HCT116 (cell line): ENCODE measurements around the gene TDRD10. TPM values are rescaled to one million over a fixed set of nuclear protein-coding genes. Genes with fewer than 3 reads are reported as not detected.

Experiments
- ATAC-seq: fragments of 200-7000 bp; cut with Tn5 transposase; 2 replicates; pipeline ENCODE4 v1.9.1; 2020; ENCODE audit warnings: mild to moderate bottlenecking, moderate library complexity
- BruUV-seq: library from RNA; stranded (reverse); fragments of 400-500 nt; replicated peaks from 2 replicates; lab custom pipeline; 2021; lab: Mats Ljungman, UMichigan
- CTCF ChIA-PET: fragments of 300-600 bp; sonication (Branson Sonifier 250); formaldehyde crosslinking; loops from one replicate; lab custom pipeline; 2021; ENCODE audit warnings: antibody characterized with exemption; lab: Charles Lee
- POLR2A ChIA-PET: fragments of 300-600, 350-600 bp; sonication (Branson Sonifier 250); formaldehyde crosslinking; loops from one replicate; lab custom pipeline; 2021; ENCODE audit warnings: antibody characterized with exemption; lab: Charles Lee
- RAD21 ChIA-PET, 2 experiments: fragments of 300-600 bp; sonication (Branson Sonifier 250); formaldehyde crosslinking; loops; one replicate each; lab custom pipeline; 2023; ENCODE audit warnings: low total read pairs in 2 of 2; ENCODE audit not compliant: uncharacterized antibody in 2 of 2, unreplicated experiment in 2 of 2, low non-redundant PET in 1 of 2; lab: Charles Lee
- DNase-seq: peaks from one replicate; pipeline ENCODE4 v3.0.0-alpha.2; 2010; ENCODE audit warnings: low read depth, low spot score
- H2AFZ ChIP-seq: fragments of 200-600 bp; shearing (Covaris generic), sonication (generic); 2 replicates; pipeline ENCODE4 v1.6.1; 2017; ENCODE audit warnings: low read depth, mixed run types, mixed read lengths, antibody characterized with exemption, low read length; ENCODE audit not compliant: poor library complexity, severe bottlenecking
- H3K27ac ChIP-seq: 2 replicates; pipeline ENCODE4 v1.5.1; 2012; ENCODE audit warnings: low read depth, low read length
- H3K27me3 ChIP-seq: fragments of 200-600 bp; sonication (generic); 2 replicates; pipeline ENCODE4 v1.6.1; 2016; ENCODE audit warnings: mixed run types, low read length, mixed read lengths; ENCODE audit not compliant: insufficient read depth
- H3K36me3 ChIP-seq, 2 experiments: fragments of 200-500 bp in 1 of 2; fragments of 200-600 bp in 1 of 2; sonication (Bioruptor generic) in 1 of 2; sonication (generic) in 1 of 2; 2 replicates each; pipeline versions ENCODE4 v1.5.1 to v1.6.1; 2014 to 2016; ENCODE audit warnings: low read length in 2 of 2, inconsistent platforms in 1 of 2, mixed read lengths in 1 of 2, mixed run types in 1 of 2; ENCODE audit not compliant: insufficient read depth in 2 of 2, control insufficient read depth in 1 of 2
- H3K4me1 ChIP-seq, 2 experiments: fragments of 200-600 bp in 1 of 2; sonication (generic) in 1 of 2; 2 replicates each; pipeline versions ENCODE4 v1.5.1 to v1.6.1; 2012 to 2017; ENCODE audit warnings: low read length in 2 of 2, inconsistent platforms in 1 of 2, mild to moderate bottlenecking in 1 of 2, mixed read lengths in 1 of 2, mixed run types in 1 of 2, moderate library complexity in 1 of 2; ENCODE audit not compliant: insufficient read depth in 2 of 2, control insufficient read depth in 1 of 2
- H3K4me2 ChIP-seq: fragments of 200-600 bp; sonication (generic); 2 replicates; pipeline ENCODE4 v1.6.1; 2017; ENCODE audit warnings: mixed run types, low read length, mixed read lengths
- H3K4me3 ChIP-seq, 2 experiments: fragments of 200-600 bp in 1 of 2; sonication (generic) in 1 of 2; replicated peaks in 1 of 2; 2 replicates each; pipeline ENCODE4 v1.5.1; 2011 to 2016; ENCODE audit warnings: low read length in 2 of 2, control low read depth in 1 of 2, low read depth in 1 of 2, mild to moderate bottlenecking in 1 of 2, mixed read lengths in 1 of 2, mixed run types in 1 of 2
- H3K79me2 ChIP-seq: fragments of 200-600 bp; sonication (generic); 2 replicates; pipeline ENCODE4 v1.6.1; 2017; ENCODE audit warnings: mild to moderate bottlenecking, mixed run types, low read length, moderate library complexity, mixed read lengths; ENCODE audit not compliant: insufficient read depth
- H3K9ac ChIP-seq: fragments of 200-600 bp; sonication (generic); 2 replicates; pipeline ENCODE4 v1.6.1; 2016; ENCODE audit warnings: low read length, mixed read lengths
- H3K9me2 ChIP-seq: fragments of 200-600 bp; sonication (generic), shearing (Covaris generic); 2 replicates; pipeline ENCODE4 v1.6.1; 2017; ENCODE audit warnings: mixed run types, mild to moderate bottlenecking, moderate library complexity; ENCODE audit not compliant: insufficient read depth
- H3K9me3 ChIP-seq, 2 experiments: fragments of 200-500 bp in 1 of 2; fragments of 200-600 bp in 1 of 2; sonication (Bioruptor generic) in 1 of 2; sonication (generic) in 1 of 2; 2 replicates each; pipeline ENCODE4 v1.6.1; 2014 to 2017; ENCODE audit warnings: low read length in 2 of 2, mixed read lengths in 2 of 2, inconsistent platforms in 1 of 2, low read depth in 1 of 2, mild to moderate bottlenecking in 1 of 2, mixed run types in 1 of 2, moderate library complexity in 1 of 2; ENCODE audit not compliant: control insufficient read depth in 1 of 2, insufficient read depth in 1 of 2
- H4K20me1 ChIP-seq: fragments of 200-600 bp; sonication (generic), shearing (Covaris generic); 2 replicates; pipeline ENCODE4 v1.6.1; 2017; ENCODE audit warnings: mixed run types, mild to moderate bottlenecking, moderate library complexity; ENCODE audit not compliant: insufficient read depth
- CBX3 ChIP-seq: IDR thresholded peaks from 2 replicates; pipeline ENCODE4 v1.6.1; 2012; ENCODE audit warnings: low read depth
- CEBPB ChIP-seq: IDR thresholded peaks from 2 replicates; pipeline ENCODE4 v1.6.1; 2012; ENCODE audit warnings: low read depth
- EGR1 ChIP-seq: IDR thresholded peaks from 2 replicates; pipeline ENCODE4 v1.6.1; 2012; ENCODE audit warnings: low read depth
- ELF1 ChIP-seq: IDR thresholded peaks from 2 replicates; pipeline ENCODE4 v1.6.1; 2012; ENCODE audit warnings: low read depth, borderline replicate concordance
- EZH2phosphoT487 ChIP-seq: fragments of 200-600 bp; IDR thresholded peaks from 2 replicates; pipeline ENCODE4 v1.6.1; 2018; ENCODE audit warnings: antibody characterized with exemption, borderline replicate concordance
- FOSL1 ChIP-seq: IDR thresholded peaks from 2 replicates; pipeline ENCODE4 v1.6.1; 2012; ENCODE audit warnings: low read depth
- JUND ChIP-seq: IDR thresholded peaks from 2 replicates; pipeline ENCODE4 v1.6.1; 2012
- MAX ChIP-seq: IDR thresholded peaks from 2 replicates; pipeline ENCODE4 v1.6.1; 2012
- POLR2AphosphoS5 ChIP-seq: IDR thresholded peaks from 2 replicates; pipeline ENCODE4 v1.6.1; 2011; ENCODE audit warnings: mild to moderate bottlenecking, low read depth, low read length, moderate library complexity
- RAD21 ChIP-seq: IDR thresholded peaks from 2 replicates; pipeline ENCODE4 v1.6.1; 2012; ENCODE audit warnings: low read depth, mild to moderate bottlenecking
- SIN3A ChIP-seq: IDR thresholded peaks from 2 replicates; pipeline ENCODE4 v1.6.1; 2012; ENCODE audit warnings: low read depth
- SP1 ChIP-seq: IDR thresholded peaks from 2 replicates; pipeline ENCODE4 v1.6.1; 2012; ENCODE audit warnings: low read depth
- TCF7L2 ChIP-seq: IDR thresholded peaks from 2 replicates; pipeline ENCODE4 v1.7.0; 2011; ENCODE audit warnings: borderline replicate concordance, inconsistent platforms; ENCODE audit not compliant: insufficient read depth, insufficient read length; ENCODE audit errors: extremely low read depth
- YY1 ChIP-seq: IDR thresholded peaks from 2 replicates; pipeline ENCODE4 v1.6.1; 2011; ENCODE audit warnings: low read length, low read depth, moderate library complexity, mild to moderate bottlenecking; ENCODE audit not compliant: insufficient replicate concordance; ENCODE audit errors: extremely low read depth
- ZBTB33 ChIP-seq: IDR thresholded peaks from 2 replicates; pipeline ENCODE4 v1.6.1; 2011; ENCODE audit warnings: mild to moderate bottlenecking, low read length, moderate library complexity; ENCODE audit not compliant: insufficient replicate concordance; ENCODE audit errors: extremely low read depth
- ZNF274 ChIP-seq: fragments of 200-500 bp; sonication (Bioruptor generic); IDR thresholded peaks from 2 replicates; pipeline ENCODE4 v1.6.1; 2014; ENCODE audit warnings: mild to moderate bottlenecking, low read depth, low read length, inconsistent platforms
- intact Hi-C: fragments of 100-400 bp; cut with micrococcal nuclease; formaldehyde crosslinking; loops from 2 replicates; pipeline ENCODE4 v1.10.0; 2022
- total RNA-seq: library from RNA; stranded (reverse); gene quantifications from one replicate; pipeline ENCODE4 v1.2.1, GENCODE V29; 2021; ENCODE audit not compliant: unreplicated experiment
- TF ChIP-seq, protein P1 (sequence below), 3 experiments: fragments of 200-600 bp in 1 of 3; sonication (generic) in 1 of 3; IDR thresholded peaks in 2 of 3; conservative IDR thresholded peaks in 1 of 3; 2 replicates each; pipeline ENCODE4 v1.5.1; 2012 to 2017; ENCODE audit warnings: low read depth in 2 of 3, low read length in 2 of 3, antibody characterized with exemption in 1 of 3, borderline replicate concordance in 1 of 3, control low read depth in 1 of 3, mild to moderate bottlenecking in 1 of 3, mixed read lengths in 1 of 3, mixed run types in 1 of 3, moderate library complexity in 1 of 3; ENCODE audit not compliant: insufficient read depth in 1 of 3

Gene TDRD10
- total RNA-seq, 1 experiment from 2014 or later: not detected

GRCh38 chr1:154502744-154503115 lies 711 bp downstream of the TDRD10 start:
- no peak overlapping the region for H3K4me3 ChIP-seq
- no TSS peak for BruUV-seq
- H3K9ac ChIP-seq: no peak overlapping the region
- ChIA-PET CTCF (no interaction called here), POLR2A (no interaction called here), RAD21 (interaction anchor here in 1 of 2 experiments (0.7 kb wide), 1 partner anchor 169 kb away, joined by 4 read pairs; no protein-coding TSS in a partner anchor)
- no peak overlapping the region for H3K4me2 ChIP-seq
- DNase-seq (no peak), ATAC-seq (no peak)
- no peaks in the 10 kb centered on the region for H4K20me1 ChIP-seq
- TF ChIP-seq SIN3A (no peak), YY1 (no peak), POLR2AphosphoS5 (no peak), EGR1 (no peak), ELF1 (no peak), CEBPB (no peak), EZH2phosphoT487 (no peak), SP1 (no peak), FOSL1 (no peak), MAX (no peak), RAD21 (no peak), TCF7L2 (no peak), ZNF274 (no peak), ZBTB33 (no peak), CBX3 (no peak), JUND (no peak)
- TF ChIP-seq, protein P1, sequence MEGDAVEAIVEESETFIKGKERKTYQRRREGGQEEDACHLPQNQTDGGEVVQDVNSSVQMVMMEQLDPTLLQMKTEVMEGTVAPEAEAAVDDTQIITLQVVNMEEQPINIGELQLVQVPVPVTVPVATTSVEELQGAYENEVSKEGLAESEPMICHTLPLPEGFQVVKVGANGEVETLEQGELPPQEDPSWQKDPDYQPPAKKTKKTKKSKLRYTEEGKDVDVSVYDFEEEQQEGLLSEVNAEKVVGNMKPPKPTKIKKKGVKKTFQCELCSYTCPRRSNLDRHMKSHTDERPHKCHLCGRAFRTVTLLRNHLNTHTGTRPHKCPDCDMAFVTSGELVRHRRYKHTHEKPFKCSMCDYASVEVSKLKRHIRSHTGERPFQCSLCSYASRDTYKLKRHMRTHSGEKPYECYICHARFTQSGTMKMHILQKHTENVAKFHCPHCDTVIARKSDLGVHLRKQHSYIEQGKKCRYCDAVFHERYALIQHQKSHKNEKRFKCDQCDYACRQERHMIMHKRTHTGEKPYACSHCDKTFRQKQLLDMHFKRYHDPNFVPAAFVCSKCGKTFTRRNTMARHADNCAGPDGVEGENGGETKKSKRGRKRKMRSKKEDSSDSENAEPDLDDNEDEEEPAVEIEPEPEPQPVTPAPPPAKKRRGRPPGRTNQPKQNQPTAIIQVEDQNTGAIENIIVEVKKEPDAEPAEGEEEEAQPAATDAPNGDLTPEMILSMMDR (IDR thresholded peaks at IDR 0.05 in 2 of 3, conservative IDR thresholded peaks at IDR 0.05 in 1 of 3; ENCODE audit: borderline replicate concordance in 1 of 3, insufficient read depth in 1 of 3, low read depth in 2 of 3, low read length in 2 of 3): no peak
- H3K9me3 ChIP-seq: no peaks in the 10 kb centered on the region
- no peaks in the 10 kb centered on the region for H3K9me2 ChIP-seq
- H3K36me3 ChIP-seq: no peaks in the 10 kb centered on the region
- no peaks in the 10 kb centered on the region for H3K27me3 ChIP-seq
- no peak overlapping the region for H3K27ac ChIP-seq
- no peaks in the 10 kb centered on the region for H3K79me2 ChIP-seq
- H3K4me1 ChIP-seq: peaks cover 0 to 7% of the 10 kb centered on the region in 2 experiments; a peak in 2 of 4 replicates
- no peak overlapping the region for H2AFZ ChIP-seq
- intact Hi-C loops: no loop called here
